ENCODE measurements around the gene TBCD.

GRCh38 chr17:82929011-82929622 lies 177.3 kb downstream of the TBCD start:
- no peak for TF ChIP-seq CTCF (IDR thresholded peaks at IDR 0.05; ENCODE audit: low read depth, low read length)
- TF ChIP-seq EZH2phosphoT487 (IDR thresholded peaks at IDR 0.05; ENCODE audit: low read depth), result no peak

All from OCI-LY3 (cell line).